ENCODE data around the gene ENPP6. TPM values are rescaled to one million over a fixed set of nuclear protein-coding genes. Genes with fewer than 3 reads are reported as not detected.

Gene ENPP6
- total and polyA plus RNA-seq, 2 donors (not counting 1 experiment from before 2014, with no cell fraction given), result 0.01 TPM; not detected in 1

- Histone ChIP-seq H3K27ac (ENCODE audit: low read length in 2 of 2) (no peak overlapping the region), H3K9ac (ENCODE audit: low read length) (no peak overlapping the region), H3K4me1 (ENCODE audit: control insufficient read depth in 2 of 2, insufficient read depth in 2 of 2, low read length in 2 of 2) (no peaks in the 10 kb centered on the region), H4K20me1 (ENCODE audit: control insufficient read depth, insufficient read depth, low read length, poor library complexity, severe bottlenecking) (no peaks in the 10 kb centered on the region), H3K27me3 (replicated peaks in 1 of 4; ENCODE audit: control extremely low read depth in 1 of 4, control insufficient read depth in 3 of 4, insufficient read depth in 4 of 4, low read length in 3 of 4) (no peaks in the 10 kb centered on the region), H2AFZ (ENCODE audit: insufficient read depth, low read depth, low read length, poor library complexity, severe bottlenecking) (no peak overlapping the region), H3K4me2 (replicated peaks; ENCODE audit: low read depth, low read length, poor library complexity, severe bottlenecking) (no peak overlapping the region), H3K79me2 (ENCODE audit: control insufficient read depth, insufficient read depth, low read length) (no peaks in the 10 kb centered on the region), H3K36me3 (replicated peaks in 1 of 2; ENCODE audit: control extremely low read depth in 1 of 2, control insufficient read depth in 1 of 2, extremely low read depth in 1 of 2, insufficient read depth in 2 of 2, low read length in 1 of 2) (no peaks in the 10 kb centered on the region), H3K4me3 (ENCODE audit: control extremely low read depth in 1 of 5, extremely low read depth in 1 of 5, insufficient read depth in 1 of 5, low read depth in 2 of 5, low read length in 4 of 5) (no peak overlapping the region), H3K9me3 (ENCODE audit: control extremely low read depth in 1 of 3, control insufficient read depth in 2 of 3, insufficient read depth in 1 of 3, low read length in 2 of 3) (peaks cover 0 to 2% (median under 1%) of the 10 kb centered on the region in 3 donors)
- DNase-seq, result no peak
- Mint-ChIP-seq H3K4me3 (no peak overlapping the region), H3K27me3 (peaks cover 12% of the 10 kb centered on the region), H3K9me3 (ENCODE audit: insufficient read depth) (peaks cover 3% of the 10 kb centered on the region), H3K4me1 (no peaks in the 10 kb centered on the region), H3K27ac (no peak overlapping the region)
- no peak for ATAC-seq (ENCODE audit: low read depth)
- WGBS (ENCODE audit: insufficient coverage), result 63% methylated on average over 2 of the region's 9 CpGs
- TF ChIP-seq, protein P1, sequence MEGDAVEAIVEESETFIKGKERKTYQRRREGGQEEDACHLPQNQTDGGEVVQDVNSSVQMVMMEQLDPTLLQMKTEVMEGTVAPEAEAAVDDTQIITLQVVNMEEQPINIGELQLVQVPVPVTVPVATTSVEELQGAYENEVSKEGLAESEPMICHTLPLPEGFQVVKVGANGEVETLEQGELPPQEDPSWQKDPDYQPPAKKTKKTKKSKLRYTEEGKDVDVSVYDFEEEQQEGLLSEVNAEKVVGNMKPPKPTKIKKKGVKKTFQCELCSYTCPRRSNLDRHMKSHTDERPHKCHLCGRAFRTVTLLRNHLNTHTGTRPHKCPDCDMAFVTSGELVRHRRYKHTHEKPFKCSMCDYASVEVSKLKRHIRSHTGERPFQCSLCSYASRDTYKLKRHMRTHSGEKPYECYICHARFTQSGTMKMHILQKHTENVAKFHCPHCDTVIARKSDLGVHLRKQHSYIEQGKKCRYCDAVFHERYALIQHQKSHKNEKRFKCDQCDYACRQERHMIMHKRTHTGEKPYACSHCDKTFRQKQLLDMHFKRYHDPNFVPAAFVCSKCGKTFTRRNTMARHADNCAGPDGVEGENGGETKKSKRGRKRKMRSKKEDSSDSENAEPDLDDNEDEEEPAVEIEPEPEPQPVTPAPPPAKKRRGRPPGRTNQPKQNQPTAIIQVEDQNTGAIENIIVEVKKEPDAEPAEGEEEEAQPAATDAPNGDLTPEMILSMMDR (IDR thresholded peaks at IDR 0.05), result no peak
- no peak for TF ChIP-seq EZH2 (IDR thresholded peaks at IDR 0.05; ENCODE audit: borderline replicate concordance, insufficient read depth, low read depth, low read length, poor library complexity, severe bottlenecking)
- ChIA-PET POLR2A (no interaction called here), CTCF (no interaction called here)
- intact Hi-C loops (cut with micrococcal nuclease), result no loop called here
These were observed 150.9 kb downstream of the ENPP6 start for GRCh38 chr4:184066584-184067300.

GRCh38 chr4:184064877-184065276 is 152.8 kb downstream of the ENPP6 start:
- H2AFZ ChIP-seq (ENCODE audit: insufficient read depth, low read depth, low read length, poor library complexity, severe bottlenecking), result no peak overlapping the region

More at GRCh38 chr4:184064877-184065276, 152.8 kb downstream of the ENPP6 start:
- ChIA-PET CTCF (no interaction called here), POLR2A (no interaction called here)
- H3K9me3 Mint-ChIP-seq (ENCODE audit: insufficient read depth), result peaks cover 2% of the 10 kb centered on the region
- no peak overlapping the region for H3K27ac ChIP-seq (ENCODE audit: low read length in 2 of 2)
- H3K4me3 Mint-ChIP-seq, result no peak overlapping the region
- H3K4me2 ChIP-seq (replicated peaks; ENCODE audit: low read depth, low read length, poor library complexity, severe bottlenecking), result no peak overlapping the region
- DNase-seq, result no peak
- TF ChIP-seq, protein P1 (IDR thresholded peaks at IDR 0.05), result no peak
- peaks cover 0 to 1% (median 0%) of the 10 kb centered on the region in 3 donors for H3K9me3 ChIP-seq (ENCODE audit: control extremely low read depth in 1 of 3, control insufficient read depth in 2 of 3, insufficient read depth in 1 of 3, low read length in 2 of 3)
- no peaks in the 10 kb centered on the region for H3K36me3 ChIP-seq (replicated peaks in 1 of 2; ENCODE audit: control extremely low read depth in 1 of 2, control insufficient read depth in 1 of 2, extremely low read depth in 1 of 2, insufficient read depth in 2 of 2, low read length in 1 of 2)
- intact Hi-C loops (cut with micrococcal nuclease), result no loop called here
- no peak overlapping the region for H3K27ac Mint-ChIP-seq
- no peaks in the 10 kb centered on the region for H3K4me1 Mint-ChIP-seq
- H3K4me1 ChIP-seq (ENCODE audit: control insufficient read depth in 2 of 2, insufficient read depth in 2 of 2, low read length in 2 of 2), result no peaks in the 10 kb centered on the region
- no peak overlapping the region for H3K4me3 ChIP-seq (ENCODE audit: control extremely low read depth in 1 of 5, extremely low read depth in 1 of 5, insufficient read depth in 1 of 5, low read depth in 2 of 5, low read length in 4 of 5)
- no peaks in the 10 kb centered on the region for H3K27me3 ChIP-seq (replicated peaks in 1 of 4; ENCODE audit: control extremely low read depth in 1 of 4, control insufficient read depth in 3 of 4, insufficient read depth in 4 of 4, low read length in 3 of 4)
- H4K20me1 ChIP-seq (ENCODE audit: control insufficient read depth, insufficient read depth, low read length, poor library complexity, severe bottlenecking), result no peaks in the 10 kb centered on the region
- ATAC-seq (ENCODE audit: low read depth), result no peak
- H3K79me2 ChIP-seq (ENCODE audit: control insufficient read depth, insufficient read depth, low read length), result no peaks in the 10 kb centered on the region
- H3K9ac ChIP-seq (ENCODE audit: low read length), result no peak overlapping the region
- 94% methylated on average over 2 of the region's 5 CpGs for WGBS (ENCODE audit: insufficient coverage)
- H3K27me3 Mint-ChIP-seq, result peaks cover 12% of the 10 kb centered on the region
